ENCODE data around the gene CFAP74. TPM values are rescaled to one million over a fixed set of nuclear protein-coding genes. Genes with fewer than 3 reads are reported as not detected.

CFAP74 gene
- total RNA-seq, 4 donors from 2014 or later, result not detected

DNA sequence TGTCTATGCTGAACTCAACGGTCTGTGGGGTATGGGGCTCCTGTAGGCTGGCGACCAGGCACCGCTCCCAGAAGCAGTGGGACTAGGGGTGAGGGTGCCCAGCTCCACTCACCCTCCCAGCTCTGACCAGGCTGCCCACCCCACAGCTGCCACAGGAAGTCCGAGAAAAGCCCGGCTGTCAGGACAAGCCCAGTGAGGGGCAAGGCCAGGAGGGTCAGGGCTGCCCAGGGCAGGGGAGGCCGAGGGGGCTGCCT, 81.0 kb downstream of the CFAP74 start:
- Histone ChIP-seq H3K36me3 (no peaks in the 10 kb centered on the region), H3K9me3 (no peaks in the 10 kb centered on the region), H3K27ac (peak overlapping the region in 1 of 4 donors; percentile 59), H3K27me3 (no peaks in the 10 kb centered on the region), H3K4me1 (peaks cover 15 to 27% (median 24%) of the 10 kb centered on the region in 4 donors), H3K4me3 (no peak overlapping the region)
- intact Hi-C loops (cut with DNase I; ENCODE audit: low total_unique reads) (no loop called here), in situ Hi-C loops (cut with MboI; ENCODE audit: low pct_ligation_motif_present in 1 of 4, low pct_unique_long_range_greater_than_20kb in 1 of 4, low sequenced_read_pairs in 3 of 4) (no loop called here)
- 73% methylated on average over 6 of the region's 6 CpGs; no CpG with 5 or more reads in 1 of the 2 donors for WGBS, 2 donors (ENCODE audit: low coverage in 1 of 2)
- TF ChIP-seq POLR2AphosphoS5 (IDR thresholded peaks at IDR 0.05) (no peak), POLR2A (IDR thresholded peaks at IDR 0.05) (no peak), CTCF (IDR thresholded peaks at IDR 0.05) (no peak), EP300 (IDR thresholded peaks at IDR 0.05; ENCODE audit: low read depth) (no peak)
- no peak for DNase-seq

- no peaks in the 10 kb centered on the region for H3K27me3 ChIP-seq
- H3K36me3 ChIP-seq, result no peaks in the 10 kb centered on the region
- intact Hi-C loops (cut with DNase I; ENCODE audit: low total_unique reads), result no loop called here
- H3K27ac ChIP-seq, result no peak overlapping the region
- in situ Hi-C loops (cut with MboI; ENCODE audit: low pct_ligation_motif_present in 1 of 4, low pct_unique_long_range_greater_than_20kb in 1 of 4, low sequenced_read_pairs in 3 of 4), result no loop called here
- peak; percentile 8 for DNase-seq
- TF ChIP-seq CTCF (IDR thresholded peaks at IDR 0.05) (no peak), POLR2AphosphoS5 (IDR thresholded peaks at IDR 0.05) (no peak), EP300 (IDR thresholded peaks at IDR 0.05; ENCODE audit: low read depth) (no peak), POLR2A (IDR thresholded peaks at IDR 0.05) (no peak)
- H3K4me3 ChIP-seq, result no peak overlapping the region
- H3K4me1 ChIP-seq, result peaks cover 15 to 27% (median 24%) of the 10 kb centered on the region in 4 donors
- WGBS, 2 donors (ENCODE audit: low coverage in 1 of 2), result 86% methylated on average over 16 of the region's 16 CpGs; no CpG with 5 or more reads in 1 of the 2 donors
- no peaks in the 10 kb centered on the region for H3K9me3 ChIP-seq
Measured at GRCh38 chr1:1921901-1922701, 81.5 kb downstream of the CFAP74 start.

DNA sequence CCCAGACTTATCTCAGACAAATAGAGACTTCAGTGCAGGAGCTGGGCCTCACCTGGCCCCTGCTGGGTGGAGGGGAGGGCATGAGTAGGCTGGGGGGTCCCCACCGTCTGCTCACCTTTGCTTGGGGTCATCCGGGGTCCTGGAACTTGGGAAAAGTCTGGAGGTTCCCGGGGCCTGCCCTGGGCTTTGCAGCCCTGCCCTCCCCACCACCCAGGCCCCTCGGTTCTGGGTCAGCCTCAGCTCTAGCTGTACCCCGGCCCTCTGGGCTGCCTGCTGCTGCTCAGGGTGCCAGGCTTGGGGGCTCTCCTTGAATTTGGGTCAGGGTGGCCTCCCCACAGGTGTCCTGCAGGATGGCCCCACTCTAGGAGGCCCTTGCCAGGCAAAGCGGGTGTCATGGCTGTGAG, 82.1 kb downstream of the CFAP74 start:
- intact Hi-C loops (cut with DNase I; ENCODE audit: low total_unique reads), result no loop called here
- WGBS, 2 donors (ENCODE audit: low coverage in 1 of 2), result 71% methylated on average over 2 of the region's 6 CpGs; no CpG with 5 or more reads in 1 of the 2 donors

More for the DNA sequence above, 82.1 kb downstream of the CFAP74 start:
- no peaks in the 10 kb centered on the region for H3K27me3 ChIP-seq
- DNase-seq, result peak; percentile 11
- H3K4me1 ChIP-seq, result peaks cover 15 to 27% (median 24%) of the 10 kb centered on the region in 4 donors
- H3K27ac ChIP-seq, result no peak overlapping the region
- no peaks in the 10 kb centered on the region for H3K9me3 ChIP-seq
- H3K4me3 ChIP-seq, result no peak overlapping the region
- in situ Hi-C loops (cut with MboI; ENCODE audit: low pct_ligation_motif_present in 1 of 4, low pct_unique_long_range_greater_than_20kb in 1 of 4, low sequenced_read_pairs in 3 of 4), result no loop called here
- H3K36me3 ChIP-seq, result no peaks in the 10 kb centered on the region
- TF ChIP-seq POLR2A (IDR thresholded peaks at IDR 0.05), result no peak
- no peak for TF ChIP-seq EP300 (IDR thresholded peaks at IDR 0.05; ENCODE audit: low read depth)
- TF ChIP-seq POLR2AphosphoS5 (IDR thresholded peaks at IDR 0.05), result no peak
- no peak for TF ChIP-seq CTCF (IDR thresholded peaks at IDR 0.05)

All from transverse colon (tissue), 4 donors.